ENCODE measurements around the gene RUVBL2. TPM values are rescaled to one million over a fixed set of nuclear protein-coding genes. Genes with fewer than 3 reads are reported as not detected.
A peak's percentile ranks its signal among the peaks of the same experiment; 100 is the strongest.

Gene RUVBL2
- polyA plus RNA-seq, 3 donors: 40.1 to 44.4 (median 41.9) TPM

- Mint-ChIP-seq H3K9me3 (no peaks in the 10 kb centered on the region), H3K4me3 (no peak overlapping the region), H3K36me3 (peaks cover 41 to 74% of the 10 kb centered on the region in 2 donors), H3K27me3 (ENCODE audit: low read depth in 3 of 3) (peaks cover 0 to 2% (median 2%) of the 10 kb centered on the region in 3 donors), H3K27ac (no peak overlapping the region), H3K4me1 (no peaks in the 10 kb centered on the region)
- Histone ChIP-seq H3K4me1 (ENCODE audit: control insufficient read depth in 1 of 2, insufficient read depth in 2 of 2, low read length in 2 of 2) (no peaks in the 10 kb centered on the region), H4K20me1 (ENCODE audit: insufficient read depth, low read length) (no peaks in the 10 kb centered on the region), H3K27me3 (ENCODE audit: control insufficient read depth in 2 of 2, insufficient read depth in 2 of 2, low read length in 2 of 2) (no peaks in the 10 kb centered on the region), H3K27ac (ENCODE audit: low read depth in 1 of 2, low read length in 2 of 2) (no peak overlapping the region), H3K9ac (ENCODE audit: insufficient read depth, low read length, poor library complexity, severe bottlenecking) (no peak overlapping the region), H3K4me3 (replicated peaks in 1 of 3; ENCODE audit: low read depth in 2 of 3, low read length in 3 of 3) (no peak overlapping the region), H3K4me2 (replicated peaks; ENCODE audit: extremely low read depth, low read length, poor library complexity, severe bottlenecking) (no peak overlapping the region), H3K79me2 (ENCODE audit: insufficient read depth, low read length) (no peaks in the 10 kb centered on the region), H3K36me3 (replicated peaks in 1 of 2; ENCODE audit: control insufficient read depth in 1 of 2, insufficient read depth in 2 of 2, low read length in 2 of 2) (peaks cover 38 to 57% of the 10 kb centered on the region in 2 donors), H3K9me3 (replicated peaks in 1 of 2; ENCODE audit: control insufficient read depth in 1 of 2, insufficient read depth in 1 of 2, low read length in 2 of 2) (no peaks in the 10 kb centered on the region), H2AFZ (ENCODE audit: insufficient read depth, low read depth, low read length, poor library complexity, severe bottlenecking) (no peak overlapping the region)
- TF ChIP-seq CTCF (IDR thresholded peaks at IDR 0.05): no peak
- no peak for DNase-seq
- 99% methylated on average over 12 of the region's 15 CpGs for WGBS (ENCODE audit: insufficient coverage)
- intact Hi-C loops (cut with micrococcal nuclease): no loop called here
Observed at GRCh38 chr19:49004133-49004532, 10.4 kb downstream of the RUVBL2 start.

GRCh38 chr19:49004964-49005614 is 11.4 kb downstream of the RUVBL2 start:
- no peaks in the 10 kb centered on the region for H3K9me3 Mint-ChIP-seq
- Histone ChIP-seq H3K79me2 (ENCODE audit: insufficient read depth, low read length) (no peaks in the 10 kb centered on the region), H3K36me3 (replicated peaks in 1 of 2; ENCODE audit: control insufficient read depth in 1 of 2, insufficient read depth in 2 of 2, low read length in 2 of 2) (peaks cover 45 to 59% of the 10 kb centered on the region in 2 donors), H3K9me3 (replicated peaks in 1 of 2; ENCODE audit: control insufficient read depth in 1 of 2, insufficient read depth in 1 of 2, low read length in 2 of 2) (no peaks in the 10 kb centered on the region), H3K4me3 (replicated peaks in 1 of 3; ENCODE audit: low read depth in 2 of 3, low read length in 3 of 3) (no peak overlapping the region), H3K4me1 (ENCODE audit: control insufficient read depth in 1 of 2, insufficient read depth in 2 of 2, low read length in 2 of 2) (no peaks in the 10 kb centered on the region), H3K27ac (ENCODE audit: low read depth in 1 of 2, low read length in 2 of 2) (no peak overlapping the region), H3K9ac (ENCODE audit: insufficient read depth, low read length, poor library complexity, severe bottlenecking) (no peak overlapping the region), H3K4me2 (replicated peaks; ENCODE audit: extremely low read depth, low read length, poor library complexity, severe bottlenecking) (no peak overlapping the region), H2AFZ (ENCODE audit: insufficient read depth, low read depth, low read length, poor library complexity, severe bottlenecking) (no peak overlapping the region), H4K20me1 (ENCODE audit: insufficient read depth, low read length) (no peaks in the 10 kb centered on the region), H3K27me3 (ENCODE audit: control insufficient read depth in 2 of 2, insufficient read depth in 2 of 2, low read length in 2 of 2) (no peaks in the 10 kb centered on the region)
- no peaks in the 10 kb centered on the region for H3K4me1 Mint-ChIP-seq
- WGBS (ENCODE audit: insufficient coverage): 97% methylated on average over 7 of the region's 7 CpGs
- H3K27me3 Mint-ChIP-seq (ENCODE audit: low read depth in 3 of 3): peaks cover 0 to 2% (median 2%) of the 10 kb centered on the region in 3 donors
- intact Hi-C loops (cut with micrococcal nuclease): no loop called here
- no peak for TF ChIP-seq CTCF (IDR thresholded peaks at IDR 0.05)
- no peak overlapping the region for H3K4me3 Mint-ChIP-seq
- no peak for DNase-seq
- peaks cover 45 to 76% of the 10 kb centered on the region in 2 donors for H3K36me3 Mint-ChIP-seq
- peak overlapping the region in 3 of 7 donors; percentile 25 to 46 (median 40) for H3K27ac Mint-ChIP-seq
